ENCODE measurements around the gene RNF130.
"Not testable (repeated sequence)": the region's sequence is repeated elsewhere in the genome, so short reads cannot be mapped to it uniquely, and the experiment has no call there.

Gene RNF130

DNA sequence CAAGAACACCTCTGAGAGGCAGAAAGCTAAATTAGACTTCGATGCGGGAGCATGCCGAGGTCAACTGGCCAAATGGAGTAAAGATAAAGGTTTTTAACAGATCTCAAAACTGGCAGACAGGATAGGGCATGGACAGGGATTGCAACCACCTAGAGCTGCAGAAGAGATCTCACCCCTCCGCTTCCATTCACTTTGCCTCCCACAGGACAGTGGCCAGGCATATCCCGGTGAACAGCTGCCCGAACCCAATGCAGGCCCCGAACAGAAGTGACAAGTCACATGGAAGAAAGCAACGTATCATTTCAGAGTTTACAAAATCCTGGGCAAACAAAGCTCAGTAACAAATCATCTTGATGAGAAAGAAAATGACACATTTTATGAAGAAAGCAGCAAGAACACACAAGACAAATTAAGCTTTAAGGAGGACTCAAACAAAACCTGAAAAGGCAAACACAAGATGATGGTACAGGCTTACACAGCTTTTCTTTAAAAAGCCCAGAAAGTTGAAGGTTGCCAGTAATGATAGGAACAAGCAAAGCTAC, 18.4 kb downstream of the RNF130 start:
- DNase-seq, result no peak

- no peak for DNase-seq
Observed at GRCh38 chr5:180052211-180052818, 19.2 kb downstream of the RNF130 start.

GRCh38 chr5:180050121-180050940, 21.2 kb downstream of the RNF130 start:
- DNase-seq, result no peak

GRCh38 chr5:180049185-180049548, 22.4 kb downstream of the RNF130 start:
- DNase-seq, result no peak

- DNase-seq, result no peak
Observed at GRCh38 chr5:180047667-180048066, 23.9 kb downstream of the RNF130 start.

GRCh38 chr5:180046656-180047055, 24.9 kb downstream of the RNF130 start:
- no peak for DNase-seq

DNA sequence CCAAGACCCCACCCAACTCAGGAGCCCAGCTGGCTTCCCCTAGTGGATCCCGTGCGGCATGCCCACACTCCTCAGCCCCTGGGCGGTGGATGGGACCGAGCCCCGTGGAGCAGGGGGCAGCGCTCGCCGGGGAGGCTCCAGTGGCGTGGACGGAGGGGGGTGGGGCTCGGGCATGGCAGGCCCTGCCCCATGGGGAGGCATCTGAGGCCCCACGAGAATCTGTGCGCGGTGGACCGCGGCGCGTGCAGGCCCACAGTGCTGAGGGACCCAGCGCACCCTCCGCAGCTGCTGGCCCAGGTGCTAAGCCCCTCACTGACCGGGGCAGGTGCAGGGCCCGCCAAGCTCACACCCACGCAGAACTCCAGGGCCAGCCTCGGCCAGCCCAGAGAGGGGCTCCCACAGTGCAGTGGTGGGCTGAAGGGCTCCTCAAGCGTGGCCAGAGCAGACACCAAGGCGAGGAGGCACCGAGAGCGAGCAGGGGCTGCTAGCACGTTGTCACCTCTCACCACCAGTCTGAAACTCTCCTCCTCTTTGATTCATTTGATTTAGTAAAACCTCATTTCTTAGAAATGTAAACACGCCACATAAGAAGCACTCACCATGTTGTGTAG, 25.6 kb downstream of the RNF130 start:
- no peak for DNase-seq

GRCh38 chr5:180043377-180043776, 28.2 kb downstream of the RNF130 start:
- DNase-seq, result no peak

DNA sequence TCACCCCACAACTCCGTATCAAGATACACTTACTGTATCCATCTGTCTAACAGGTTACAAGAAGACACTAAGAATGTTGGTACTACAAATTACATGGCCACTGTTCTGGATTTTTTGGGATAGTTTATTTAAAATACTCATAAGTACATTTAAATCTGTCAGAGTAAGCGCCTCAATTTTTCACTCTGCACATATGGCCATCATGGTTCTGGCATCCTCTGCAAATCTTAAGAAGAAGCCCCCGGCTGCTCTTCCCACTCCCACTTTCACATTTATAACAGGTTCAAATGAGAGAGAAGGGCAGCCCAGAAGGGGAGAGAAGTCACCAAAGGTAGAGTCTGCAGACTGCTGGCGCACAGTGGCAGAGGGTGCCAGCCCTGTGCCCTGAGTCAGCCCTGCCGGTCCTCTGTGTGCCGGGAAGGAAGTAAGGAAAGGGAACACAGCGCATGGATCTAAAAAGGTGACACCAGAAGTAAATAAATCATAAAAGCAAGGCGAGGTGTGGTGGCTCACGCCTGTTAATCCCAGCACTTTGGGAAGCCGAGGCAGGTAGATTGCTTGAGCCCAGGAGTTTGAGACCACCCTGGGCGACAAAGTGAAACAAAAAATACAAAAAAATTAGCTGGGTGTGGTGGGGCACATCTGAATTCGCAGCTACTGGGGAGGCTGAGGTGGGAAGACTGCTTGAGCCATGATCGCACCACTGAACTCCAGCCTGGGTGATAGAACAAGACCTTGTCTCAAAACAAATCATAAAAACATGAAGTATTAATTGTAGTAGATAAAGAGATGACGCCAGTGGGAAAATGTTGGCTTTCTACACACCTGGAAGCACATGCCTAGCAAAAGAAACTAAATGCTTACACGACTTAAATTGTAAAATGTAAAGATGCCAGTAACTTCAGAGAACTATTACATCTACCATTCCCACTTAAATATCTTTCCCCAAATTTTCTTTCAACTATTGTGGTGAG, 30.0 kb downstream of the RNF130 start:
- DNase-seq, result no peak

DNA sequence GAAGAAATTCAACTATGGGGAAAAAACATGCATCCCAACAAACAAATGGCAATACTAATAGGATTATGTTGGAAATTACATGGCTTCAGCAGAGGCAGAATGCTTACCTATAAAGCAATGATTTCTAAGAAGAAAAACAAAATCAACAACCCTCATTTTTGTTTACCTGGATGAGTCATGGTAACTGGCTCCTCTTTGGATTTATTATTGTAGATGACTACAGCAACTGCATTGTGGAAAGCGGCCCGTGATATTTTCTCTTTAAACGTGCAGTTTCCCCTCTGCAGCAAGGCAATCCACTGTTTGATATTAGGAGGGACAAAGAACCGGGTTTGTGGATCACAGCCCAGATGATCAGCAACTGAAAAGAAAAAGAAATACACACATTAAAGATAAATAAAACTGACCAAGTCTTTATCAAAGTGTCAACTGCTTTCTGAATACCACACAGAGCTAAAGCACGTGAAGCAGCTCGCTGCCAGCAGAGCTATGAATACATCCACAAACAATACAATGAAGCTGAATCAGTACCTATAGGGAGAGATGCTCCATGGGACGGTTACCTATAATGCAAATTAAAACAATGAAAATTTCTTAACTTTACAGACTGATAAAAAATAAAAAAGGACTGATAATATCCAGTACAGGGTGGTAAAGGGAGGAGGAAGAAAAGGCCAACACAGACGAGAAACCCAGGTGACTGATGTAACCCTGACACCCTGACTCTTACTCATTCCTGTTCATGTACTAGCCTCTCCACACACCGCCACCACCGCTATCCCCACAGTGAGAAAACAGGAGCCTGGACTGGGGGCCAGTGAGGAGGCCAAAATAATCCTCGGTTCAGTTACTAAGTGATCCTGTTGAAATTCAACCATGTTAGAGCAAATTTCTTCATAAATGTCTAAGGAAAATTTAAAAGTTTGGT, 31.0 kb downstream of the RNF130 start:
- no peak for DNase-seq

DNA sequence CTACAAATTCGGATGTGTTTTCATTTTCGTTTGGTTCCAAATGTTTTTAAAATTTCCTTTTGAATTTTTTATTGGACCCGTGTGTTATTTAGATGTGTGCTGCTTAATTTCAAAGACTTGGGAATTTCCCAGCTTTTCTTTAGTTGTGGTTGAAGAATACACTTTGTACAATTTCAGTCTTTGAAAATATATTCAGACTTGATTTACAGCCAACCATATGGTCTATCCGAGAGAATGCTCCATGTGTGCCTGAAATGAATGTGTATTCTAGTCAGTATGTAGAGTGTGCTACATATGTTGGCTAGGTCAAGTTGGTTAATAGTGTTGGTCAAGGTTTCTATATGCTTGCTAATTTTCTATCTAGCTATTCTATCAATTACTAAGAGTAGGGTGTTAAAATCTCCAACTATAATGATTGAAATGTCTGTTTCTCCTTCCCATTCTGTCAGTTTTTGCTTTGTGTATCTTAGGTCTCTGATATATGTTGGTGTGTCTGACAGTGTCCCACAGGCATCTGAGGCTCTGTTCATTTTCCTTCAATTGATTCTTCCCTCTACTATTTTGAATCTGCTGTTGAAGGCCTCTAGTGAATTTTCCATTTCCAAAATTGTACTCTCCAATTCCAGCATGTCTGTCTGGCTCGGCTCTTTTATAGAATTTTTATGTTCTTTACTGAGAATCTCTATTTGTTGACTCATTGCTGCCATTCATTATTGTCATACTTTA, 36.2 kb downstream of the RNF130 start:
- no peak for DNase-seq

DNA sequence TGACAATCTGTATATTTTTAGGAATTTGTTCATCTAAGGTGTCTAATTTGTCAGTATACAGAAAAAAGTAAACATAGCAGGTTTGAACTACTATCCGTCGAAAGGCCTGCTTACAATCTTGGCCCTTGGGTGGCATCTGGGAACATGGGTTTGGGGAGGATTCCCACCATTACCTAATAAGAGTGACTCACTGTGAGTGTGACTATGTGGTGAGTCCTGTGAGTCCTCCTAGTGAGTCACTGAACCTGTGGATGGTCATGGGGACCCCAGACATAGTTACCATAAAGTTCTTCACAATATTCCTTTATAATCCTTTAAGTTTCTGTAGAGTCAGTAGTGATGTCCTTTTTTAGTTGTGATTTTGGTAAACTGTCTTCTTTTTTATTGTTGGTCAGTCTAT, 37.0 kb downstream of the RNF130 start:
- no peak for DNase-seq

DNA sequence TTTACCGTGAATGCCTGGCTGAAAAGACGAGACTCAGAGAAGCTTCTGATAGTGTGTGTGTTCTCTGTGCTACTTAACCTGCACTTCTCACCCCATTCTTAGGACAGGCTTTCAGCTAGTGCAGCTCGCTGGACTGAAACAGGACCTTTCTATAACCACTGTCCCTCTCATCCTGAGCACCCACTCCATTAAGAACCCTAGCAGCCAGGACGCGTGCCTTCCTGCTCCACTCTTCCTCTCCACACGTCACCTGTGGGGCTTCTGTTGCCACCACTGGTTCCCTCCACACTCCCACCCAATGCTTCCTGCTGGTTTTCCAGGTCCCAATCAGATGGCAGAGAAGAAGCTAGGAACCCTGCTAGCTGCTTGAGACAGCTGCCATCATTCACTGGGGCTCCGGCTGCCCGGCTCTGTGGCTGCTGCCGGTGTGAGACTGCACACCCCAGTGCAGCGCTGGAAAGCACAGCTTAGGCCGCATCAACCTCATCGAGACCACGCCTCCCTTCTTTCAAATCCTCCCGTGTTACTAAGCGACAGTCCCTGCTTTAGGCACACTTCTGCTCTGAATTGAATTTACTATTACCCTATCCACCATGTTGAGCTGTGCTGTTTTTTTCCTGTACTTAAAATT, 44.0 kb downstream of the RNF130 start:
- DNase-seq, result no peak

DNA sequence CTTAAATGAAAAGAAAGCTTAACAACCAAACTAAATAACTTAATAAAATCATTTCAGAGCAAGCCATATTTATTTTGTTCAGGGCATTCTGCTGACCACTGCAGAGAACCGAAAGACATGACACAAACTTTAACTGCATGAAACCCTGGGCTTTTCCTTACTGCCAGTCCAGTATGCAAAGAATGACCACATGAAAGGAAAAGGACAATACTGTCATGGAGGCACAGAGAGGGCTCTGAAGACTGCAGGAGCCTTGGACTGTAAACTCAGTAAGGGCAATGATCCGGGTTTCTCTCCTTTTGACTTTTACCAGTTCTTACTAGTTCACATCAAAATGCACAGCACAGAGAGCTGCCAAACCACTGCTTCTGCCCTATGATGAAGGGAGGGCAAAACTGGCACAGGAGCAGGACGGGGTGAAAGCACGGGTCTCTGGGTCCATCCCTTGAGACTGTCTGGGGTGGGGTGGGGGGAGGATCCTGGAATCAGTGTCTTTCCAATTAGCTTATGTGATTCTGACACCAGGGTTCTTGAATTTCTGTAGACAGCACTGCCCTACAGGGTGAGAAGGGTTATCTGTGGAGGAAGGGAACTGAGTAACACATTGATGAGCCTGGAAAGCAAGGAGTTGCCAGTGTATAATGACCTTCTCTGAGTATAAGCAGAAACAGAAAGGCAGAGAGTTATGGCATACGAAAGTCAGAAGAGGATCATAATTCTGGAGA, 44.7 kb downstream of the RNF130 start:
- no peak for DNase-seq

DNA sequence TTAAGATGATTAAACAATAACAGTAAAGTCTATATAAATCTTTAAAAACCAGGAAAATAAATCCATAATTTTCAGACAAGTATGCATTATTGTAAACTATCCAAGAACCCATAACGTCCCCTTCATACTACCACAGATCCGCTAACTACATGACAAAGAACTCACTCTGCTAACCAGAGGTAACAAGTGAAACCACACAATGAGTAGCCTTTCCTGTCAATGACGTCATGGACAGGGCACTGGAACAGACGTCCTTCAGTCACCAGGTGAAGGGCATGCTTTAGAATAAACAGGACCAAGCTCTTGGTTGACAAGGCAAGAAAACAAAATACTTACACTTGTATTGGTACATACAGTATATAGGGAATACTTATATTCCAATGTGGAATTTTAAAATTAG, 45.2 kb downstream of the RNF130 start:
- DNase-seq, result no peak

DNA sequence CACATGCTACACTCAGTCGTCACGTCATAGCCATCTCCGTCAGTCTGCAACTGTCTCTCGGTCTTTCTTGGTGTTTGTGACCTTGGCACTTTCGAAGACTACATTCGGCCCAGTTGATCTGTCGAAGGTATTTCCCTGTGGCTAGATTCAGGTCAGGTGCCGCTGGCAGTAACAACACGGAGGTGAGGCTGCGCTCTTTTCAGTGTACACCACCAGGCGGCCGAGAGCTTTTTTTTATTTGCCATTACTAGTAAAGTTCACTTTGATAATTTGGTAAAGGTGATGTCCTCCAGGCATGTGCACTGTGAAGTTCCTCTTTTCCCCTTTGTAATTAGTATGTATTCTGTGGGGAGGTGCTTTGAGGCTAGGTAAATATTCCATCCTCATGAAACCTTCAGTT, 49.7 kb downstream of the RNF130 start:
- no peak for DNase-seq

DNA sequence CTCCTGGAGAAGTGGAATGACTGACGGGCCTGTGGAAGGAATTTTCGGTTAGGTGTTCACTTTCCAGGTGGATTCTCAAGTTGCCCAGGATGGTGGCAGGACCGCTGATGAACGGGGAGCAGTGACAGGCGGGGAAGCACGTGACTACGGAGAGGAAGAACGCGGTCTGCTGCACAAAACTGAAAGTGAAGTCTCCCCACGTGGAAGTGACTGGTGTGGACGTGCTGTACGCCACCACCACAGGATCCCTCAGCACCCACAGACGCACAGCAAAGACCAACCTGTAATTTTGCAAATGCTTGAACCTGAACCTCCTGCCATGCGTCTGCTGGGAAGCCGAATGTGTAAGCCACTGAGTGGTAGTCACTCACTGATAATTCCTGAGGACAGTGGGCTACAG, 51.4 kb downstream of the RNF130 start:
- no peak for DNase-seq

DNA sequence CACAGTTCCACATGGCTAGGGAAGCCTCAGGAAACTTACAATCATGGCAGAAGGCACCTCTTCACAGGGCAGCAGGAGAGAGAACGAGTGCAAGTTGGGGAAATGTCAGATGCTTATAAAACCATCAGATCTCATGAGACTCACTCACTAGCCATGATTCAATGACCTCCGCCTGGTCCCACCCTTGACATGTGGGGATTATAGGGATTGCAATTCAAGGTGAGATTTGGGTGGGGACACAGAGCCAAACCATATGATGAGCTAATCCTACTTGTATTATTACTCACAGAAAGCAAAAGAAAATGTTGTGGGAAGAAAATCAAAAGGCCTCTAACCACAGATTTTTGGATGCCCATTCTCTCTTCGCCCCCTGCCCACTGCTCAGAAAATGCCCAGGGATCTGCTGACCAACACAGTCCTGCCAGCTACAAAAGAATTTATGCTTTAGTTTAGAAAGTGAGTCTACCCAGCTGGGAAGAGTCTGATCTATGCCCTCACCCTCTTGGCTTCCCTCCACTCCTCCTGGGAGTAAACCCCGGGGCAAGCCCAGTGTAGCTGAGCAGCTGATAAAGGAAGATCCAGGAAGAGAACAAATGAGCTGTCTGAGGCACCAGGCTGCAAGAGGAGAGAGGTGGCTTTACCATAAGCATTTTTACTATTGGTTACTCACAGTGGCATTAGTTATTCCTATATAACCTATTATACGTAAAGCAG, 53.1 kb downstream of the RNF130 start:
- DNase-seq, result no peak

- not testable (repeated sequence) for DNase-seq
Observed at GRCh38 chr5:180015523-180015922, 56.0 kb downstream of the RNF130 start.

All from amniotic stem cell (primary cell).